GM21528 (cell line): Measurements from ENCODE around the gene HCAR1.
"Not testable (repeated sequence)": the region's sequence is repeated elsewhere in the genome, so short reads cannot be mapped to it uniquely, and the experiment has no call there.

Experiments used
- ATAC-seq: cut with Tn5 transposase; IDR thresholded peaks from one replicate; pipeline ENCODE4 v1.9.1; 2021; ENCODE audit warnings: mild to moderate bottlenecking, moderate library complexity; ENCODE audit not compliant: unreplicated experiment, low FRiP score

The HCAR1 gene

GRCh38 chr12:122680989-122681388 lies 49.7 kb downstream of the HCAR1 start:
- ATAC-seq, result not testable (repeated sequence)

- ATAC-seq, result not testable (repeated sequence)
Measured at GRCh38 chr12:122676781-122677180, 53.9 kb downstream of the HCAR1 start.
